ENCODE measurements around the gene ZNF410.
"Not testable (repeated sequence)": the region's sequence is repeated elsewhere in the genome, so short reads cannot be mapped to it uniquely, and the experiment has no call there.

GRCh38 chr14:73869754-73870153, 16.9 kb upstream of the ZNF410 start:
- TF ChIP-seq CTCF (IDR thresholded peaks at IDR 0.05; ENCODE audit: poor library complexity, severe bottlenecking); MXI1 (conservative IDR thresholded peaks at IDR 0.05; ENCODE audit: poor library complexity, severe bottlenecking); EZH2 (IDR thresholded peaks at IDR 0.05; ENCODE audit: borderline replicate concordance, insufficient read depth, low read length, poor library complexity, severe bottlenecking); REST (IDR thresholded peaks at IDR 0.05; ENCODE audit: borderline replicate concordance); RAD21 (conservative IDR thresholded peaks at IDR 0.05); TAF1 (IDR thresholded peaks at IDR 0.05; ENCODE audit: low read depth): not testable (repeated sequence)

Data from neural cell (in vitro differentiated cells).